ENCODE data around the gene VOPP1.

VOPP1 gene

GRCh38 chr7:55484241-55484640 lies 88.1 kb downstream of the VOPP1 start:
- TF ChIP-seq TCF12 (IDR thresholded peaks at IDR 0.05; ENCODE audit: low read depth) = no peak
- no peak for TF ChIP-seq USF1 (IDR thresholded peaks at IDR 0.05)

- TF ChIP-seq EGR1 (IDR thresholded peaks at IDR 0.05) (no peak), EP300 (IDR thresholded peaks at IDR 0.05; ENCODE audit: borderline replicate concordance) (no peak), MAX (IDR thresholded peaks at IDR 0.05) (no peak), YY1 (IDR thresholded peaks at IDR 0.05; ENCODE audit: low read depth) (no peak), NFIC (IDR thresholded peaks at IDR 0.05) (no peak), CREB1 (IDR thresholded peaks at IDR 0.05; ENCODE audit: low read depth) (no peak), TEAD4 (IDR thresholded peaks at IDR 0.05) (no peak), TAF1 (IDR thresholded peaks at IDR 0.05; ENCODE audit: low read depth) (no peak), CEBPB (IDR thresholded peaks at IDR 0.05) (no peak), TCF12 (IDR thresholded peaks at IDR 0.05; ENCODE audit: low read depth) (no peak)
Observed at GRCh38 chr7:55483046-55483445, 89.3 kb downstream of the VOPP1 start.

- TF ChIP-seq EGR1 (IDR thresholded peaks at IDR 0.05) (no peak), ZBTB7A (IDR thresholded peaks at IDR 0.05; ENCODE audit: low read depth) (no peak), CEBPB (IDR thresholded peaks at IDR 0.05) (no peak), TCF12 (IDR thresholded peaks at IDR 0.05; ENCODE audit: low read depth) (no peak), FOXM1 (IDR thresholded peaks at IDR 0.05; ENCODE audit: borderline replicate concordance, low read depth) (no peak), REST (IDR thresholded peaks at IDR 0.05; ENCODE audit: low read depth) (no peak), NFIC (IDR thresholded peaks at IDR 0.05) (no peak), CREB1 (IDR thresholded peaks at IDR 0.05; ENCODE audit: low read depth) (no peak), TAF1 (IDR thresholded peaks at IDR 0.05; ENCODE audit: low read depth) (no peak), EP300 (IDR thresholded peaks at IDR 0.05; ENCODE audit: borderline replicate concordance) (no peak), TEAD4 (IDR thresholded peaks at IDR 0.05) (no peak), YY1 (IDR thresholded peaks at IDR 0.05; ENCODE audit: low read depth) (no peak), RAD21 (IDR thresholded peaks at IDR 0.05; ENCODE audit: low read depth) (no peak), USF1 (IDR thresholded peaks at IDR 0.05) (no peak), MAX (IDR thresholded peaks at IDR 0.05) (no peak)
Observed at GRCh38 chr7:55481155-55481554, 91.1 kb downstream of the VOPP1 start.

- TF ChIP-seq REST (IDR thresholded peaks at IDR 0.05; ENCODE audit: low read depth) = no peak
- no peak for TF ChIP-seq NFIC (IDR thresholded peaks at IDR 0.05)
- no peak for TF ChIP-seq TEAD4 (IDR thresholded peaks at IDR 0.05)
- no peak for TF ChIP-seq YY1 (IDR thresholded peaks at IDR 0.05; ENCODE audit: low read depth)
- no peak for TF ChIP-seq RAD21 (IDR thresholded peaks at IDR 0.05; ENCODE audit: low read depth)
- TF ChIP-seq EP300 (IDR thresholded peaks at IDR 0.05; ENCODE audit: borderline replicate concordance) = no peak
- TF ChIP-seq ZBTB7A (IDR thresholded peaks at IDR 0.05; ENCODE audit: low read depth) = no peak
- no peak for TF ChIP-seq MAX (IDR thresholded peaks at IDR 0.05)
- no peak for TF ChIP-seq USF1 (IDR thresholded peaks at IDR 0.05)
- no peak for TF ChIP-seq EGR1 (IDR thresholded peaks at IDR 0.05)
- no peak for TF ChIP-seq CREB1 (IDR thresholded peaks at IDR 0.05; ENCODE audit: low read depth)
- TF ChIP-seq TAF1 (IDR thresholded peaks at IDR 0.05; ENCODE audit: low read depth) = no peak
- no peak for TF ChIP-seq TCF12 (IDR thresholded peaks at IDR 0.05; ENCODE audit: low read depth)
- no peak for TF ChIP-seq CEBPB (IDR thresholded peaks at IDR 0.05)
- TF ChIP-seq FOXM1 (IDR thresholded peaks at IDR 0.05; ENCODE audit: borderline replicate concordance, low read depth) = no peak
Observed at GRCh38 chr7:55478700-55479099, 93.6 kb downstream of the VOPP1 start.

GRCh38 chr7:55477781-55478374 lies 94.4 kb downstream of the VOPP1 start:
- TF ChIP-seq ZBTB7A (IDR thresholded peaks at IDR 0.05; ENCODE audit: low read depth) (no peak), REST (IDR thresholded peaks at IDR 0.05; ENCODE audit: low read depth) (no peak), TAF1 (IDR thresholded peaks at IDR 0.05; ENCODE audit: low read depth) (no peak), NFIC (IDR thresholded peaks at IDR 0.05) (no peak), FOXM1 (IDR thresholded peaks at IDR 0.05; ENCODE audit: borderline replicate concordance, low read depth) (no peak), CREB1 (IDR thresholded peaks at IDR 0.05; ENCODE audit: low read depth) (no peak), CEBPB (IDR thresholded peaks at IDR 0.05) (no peak), YY1 (IDR thresholded peaks at IDR 0.05; ENCODE audit: low read depth) (no peak), RAD21 (IDR thresholded peaks at IDR 0.05; ENCODE audit: low read depth) (no peak)
